Measurements from ENCODE around the gene PBX4. TPM values are rescaled to one million over a fixed set of nuclear protein-coding genes. Genes with fewer than 3 reads are reported as not detected.

The PBX4 gene
- total and polyA plus RNA-seq, 2 donors (not counting 3 experiments of a cell fraction or from before 2014, with no cell fraction given): not detected

- no peak overlapping the region for H3K9ac ChIP-seq (replicated peaks; ENCODE audit: extremely low read depth, insufficient read depth, low read length)
- no peak overlapping the region for H3K4me2 ChIP-seq (ENCODE audit: insufficient read depth, low read length)
- no TSS peak for BruUV-seq (replicated peaks)
- H4K20me1 ChIP-seq (replicated peaks; ENCODE audit: control insufficient read depth, extremely low read depth, insufficient read depth, low read length): no peaks in the 10 kb centered on the region
- no peaks in the 10 kb centered on the region for H3K36me3 ChIP-seq (ENCODE audit: control insufficient read depth in 2 of 2, extremely low read depth in 1 of 2, insufficient read depth in 2 of 2, low read length in 2 of 2)
- no peaks in the 10 kb centered on the region for H3K9me3 ChIP-seq (replicated peaks; ENCODE audit: control insufficient read depth, insufficient read depth, low read length)
- TF ChIP-seq GATA2 (IDR thresholded peaks at IDR 0.05; ENCODE audit: insufficient read depth, insufficient read length, low read depth, low read length) (no peak), POLR2AphosphoS5 (IDR thresholded peaks at IDR 0.05; ENCODE audit: insufficient read depth, low read depth, low read length) (no peak), JUN (IDR thresholded peaks at IDR 0.05; ENCODE audit: borderline replicate concordance, insufficient read depth, insufficient read length, low read depth) (no peak), EZH2 (IDR thresholded peaks at IDR 0.05; ENCODE audit: borderline replicate concordance, low read depth, low read length, severe bottlenecking) (no peak), MYC (IDR thresholded peaks at IDR 0.05; ENCODE audit: low read depth, low read length) (no peak)
- DNase-seq (ENCODE audit: low read depth, low spot score) (no peak), FAIRE-seq (no peak)
- H2AFZ ChIP-seq (ENCODE audit: low read depth, low read length): no peak overlapping the region
- CTCF ChIA-PET: interaction anchor here (3.2 kb wide), 1 partner anchor 10 kb away, joined by 12 read pairs; no protein-coding TSS in a partner anchor
- H3K27ac ChIP-seq (ENCODE audit: insufficient read depth, low read depth, low read length): no peak overlapping the region
- intact Hi-C loops (cut with micrococcal nuclease): no loop called here
- H3K79me2 ChIP-seq (ENCODE audit: control insufficient read depth, insufficient read depth, low read length): no peaks in the 10 kb centered on the region
- H3K9me1 ChIP-seq (replicated peaks; ENCODE audit: control insufficient read depth, extremely low read depth, insufficient read depth, low read length): no peaks in the 10 kb centered on the region
- no peak overlapping the region for H3K4me3 ChIP-seq (replicated peaks in 1 of 3; ENCODE audit: insufficient read depth in 1 of 3, low read depth in 1 of 3, low read length in 3 of 3)
- H3K27me3 ChIP-seq (ENCODE audit: control insufficient read depth in 2 of 2, insufficient read depth in 2 of 2, low read length in 2 of 2): peaks cover 16 to 18% of the 10 kb centered on the region in 2 experiments
- POLR2A ChIA-PET: no interaction called here
- dilution Hi-C loops (cut with MboI; ENCODE audit: extremely low pct_ligation_motif_present, low sequenced_read_pairs): no loop called here
- no peaks in the 10 kb centered on the region for H3K4me1 ChIP-seq (ENCODE audit: control insufficient read depth, extremely low read depth, insufficient read depth, low read length)
Observed at GRCh38 chr19:19543640-19544039, 74.8 kb downstream of the PBX4 start.

DNA sequence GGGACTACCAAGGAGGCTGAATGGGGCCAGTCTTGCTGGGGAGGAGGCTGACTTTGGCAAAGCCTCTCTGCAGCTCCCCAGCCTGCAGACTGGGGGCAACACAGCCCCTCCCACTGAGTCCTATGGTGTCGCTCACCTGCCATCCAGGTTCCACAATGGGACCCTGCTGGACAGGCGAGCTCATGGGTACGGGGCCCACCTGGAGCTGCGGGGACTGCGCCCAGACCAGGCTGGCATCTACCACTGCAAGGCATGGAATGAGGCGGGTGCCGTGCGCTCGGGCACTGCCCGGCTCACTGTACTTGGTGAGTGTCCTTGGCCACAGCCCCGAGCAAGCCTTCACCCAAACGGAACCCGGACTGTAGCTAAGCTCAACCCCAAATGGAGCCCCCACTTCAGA lies 75.4 kb downstream of the PBX4 start:
- TF ChIP-seq EZH2 (IDR thresholded peaks at IDR 0.05; ENCODE audit: borderline replicate concordance, low read depth, low read length, severe bottlenecking): no peak
- H3K79me2 ChIP-seq (ENCODE audit: control insufficient read depth, insufficient read depth, low read length): no peaks in the 10 kb centered on the region
- H3K36me3 ChIP-seq (ENCODE audit: control insufficient read depth in 2 of 2, extremely low read depth in 1 of 2, insufficient read depth in 2 of 2, low read length in 2 of 2): no peaks in the 10 kb centered on the region
- POLR2A ChIA-PET: no interaction called here
- H3K4me3 ChIP-seq (replicated peaks in 1 of 3; ENCODE audit: insufficient read depth in 1 of 3, low read depth in 1 of 3, low read length in 3 of 3): no peak overlapping the region
- peaks cover 21 to 23% of the 10 kb centered on the region in 2 experiments for H3K27me3 ChIP-seq (ENCODE audit: control insufficient read depth in 2 of 2, insufficient read depth in 2 of 2, low read length in 2 of 2)
- H3K9ac ChIP-seq (replicated peaks; ENCODE audit: extremely low read depth, insufficient read depth, low read length): no peak overlapping the region
- no peak for FAIRE-seq
- dilution Hi-C loops (cut with MboI; ENCODE audit: extremely low pct_ligation_motif_present, low sequenced_read_pairs) (no loop called here), intact Hi-C loops (cut with micrococcal nuclease) (no loop called here)
- H3K9me1 ChIP-seq (replicated peaks; ENCODE audit: control insufficient read depth, extremely low read depth, insufficient read depth, low read length): no peaks in the 10 kb centered on the region
- H2AFZ ChIP-seq (ENCODE audit: low read depth, low read length): no peak overlapping the region
- H3K4me1 ChIP-seq (ENCODE audit: control insufficient read depth, extremely low read depth, insufficient read depth, low read length): no peaks in the 10 kb centered on the region
- no peaks in the 10 kb centered on the region for H3K9me3 ChIP-seq (replicated peaks; ENCODE audit: control insufficient read depth, insufficient read depth, low read length)
- no TSS peak for BruUV-seq (replicated peaks)
- no peak for DNase-seq (ENCODE audit: low read depth, low spot score)
- CTCF ChIA-PET: interaction anchor here (3.2 kb wide), 1 partner anchor 10 kb away, joined by 12 read pairs; no protein-coding TSS in a partner anchor
- H3K27ac ChIP-seq (ENCODE audit: insufficient read depth, low read depth, low read length): no peak overlapping the region
- no peaks in the 10 kb centered on the region for H4K20me1 ChIP-seq (replicated peaks; ENCODE audit: control insufficient read depth, extremely low read depth, insufficient read depth, low read length)
- H3K4me2 ChIP-seq (ENCODE audit: insufficient read depth, low read length): no peak overlapping the region
